ENCODE data around the gene OLR1. TPM values are rescaled to one million over a fixed set of nuclear protein-coding genes. Genes with fewer than 3 reads are reported as not detected.
A peak's percentile ranks its signal among the peaks of the same experiment; 100 is the strongest.

The OLR1 gene
- total RNA-seq, 1 experiment from 2014 or later = not detected

DNA sequence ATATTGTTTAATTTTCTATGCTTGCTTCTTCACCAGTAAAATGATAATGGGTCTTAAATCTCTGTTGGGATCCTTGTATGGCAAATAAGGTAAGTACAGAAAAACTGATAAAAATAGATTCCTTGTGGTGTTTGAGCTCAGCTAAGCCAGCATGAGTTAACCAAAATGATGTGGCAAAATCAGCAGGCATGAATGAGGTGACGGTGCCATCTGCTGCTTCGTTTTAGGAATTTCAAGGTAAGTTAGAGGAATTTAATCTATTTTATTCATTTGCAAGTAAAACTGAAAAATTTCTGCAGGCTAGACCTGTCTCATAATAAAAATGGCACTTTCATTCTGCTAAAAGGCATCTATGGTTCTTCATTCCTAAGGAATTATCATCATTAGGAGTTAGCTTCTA is 31.9 kb downstream of the OLR1 start:
- H3K4me3 Mint-ChIP-seq = no peak overlapping the region
- ATAC-seq (peak; percentile 50; the same call in 1 of the 2 replicates), DNase-seq (ENCODE audit: low spot score) (peak; percentile 42)
- no peaks in the 10 kb centered on the region for H3K9me3 Mint-ChIP-seq
- H3K4me1 Mint-ChIP-seq = peaks cover 5% of the 10 kb centered on the region
- TF ChIP-seq JUN (CRISPR knock-in tag; IDR thresholded peaks at IDR 0.05) = no peak
- TF ChIP-seq, protein P1, sequence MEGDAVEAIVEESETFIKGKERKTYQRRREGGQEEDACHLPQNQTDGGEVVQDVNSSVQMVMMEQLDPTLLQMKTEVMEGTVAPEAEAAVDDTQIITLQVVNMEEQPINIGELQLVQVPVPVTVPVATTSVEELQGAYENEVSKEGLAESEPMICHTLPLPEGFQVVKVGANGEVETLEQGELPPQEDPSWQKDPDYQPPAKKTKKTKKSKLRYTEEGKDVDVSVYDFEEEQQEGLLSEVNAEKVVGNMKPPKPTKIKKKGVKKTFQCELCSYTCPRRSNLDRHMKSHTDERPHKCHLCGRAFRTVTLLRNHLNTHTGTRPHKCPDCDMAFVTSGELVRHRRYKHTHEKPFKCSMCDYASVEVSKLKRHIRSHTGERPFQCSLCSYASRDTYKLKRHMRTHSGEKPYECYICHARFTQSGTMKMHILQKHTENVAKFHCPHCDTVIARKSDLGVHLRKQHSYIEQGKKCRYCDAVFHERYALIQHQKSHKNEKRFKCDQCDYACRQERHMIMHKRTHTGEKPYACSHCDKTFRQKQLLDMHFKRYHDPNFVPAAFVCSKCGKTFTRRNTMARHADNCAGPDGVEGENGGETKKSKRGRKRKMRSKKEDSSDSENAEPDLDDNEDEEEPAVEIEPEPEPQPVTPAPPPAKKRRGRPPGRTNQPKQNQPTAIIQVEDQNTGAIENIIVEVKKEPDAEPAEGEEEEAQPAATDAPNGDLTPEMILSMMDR (IDR thresholded peaks at IDR 0.05) = peak; percentile 37; the same call in 1 of the 2 replicates
- no peaks in the 10 kb centered on the region for H3K27me3 Mint-ChIP-seq (ENCODE audit: low read depth)
- ChIA-PET CTCF (interaction anchor here (0.7 to 2.4 kb wide), 21 partner anchors 9 to 397 kb away, joined by 3 to 21 read pairs (median 5); partner anchors contain the start of genes CLEC12B, CLEC1B and CLEC7A), POLR2A (no interaction called here)
- H3K27ac Mint-ChIP-seq = no peak overlapping the region
- H3K36me3 Mint-ChIP-seq = no peaks in the 10 kb centered on the region

DNA sequence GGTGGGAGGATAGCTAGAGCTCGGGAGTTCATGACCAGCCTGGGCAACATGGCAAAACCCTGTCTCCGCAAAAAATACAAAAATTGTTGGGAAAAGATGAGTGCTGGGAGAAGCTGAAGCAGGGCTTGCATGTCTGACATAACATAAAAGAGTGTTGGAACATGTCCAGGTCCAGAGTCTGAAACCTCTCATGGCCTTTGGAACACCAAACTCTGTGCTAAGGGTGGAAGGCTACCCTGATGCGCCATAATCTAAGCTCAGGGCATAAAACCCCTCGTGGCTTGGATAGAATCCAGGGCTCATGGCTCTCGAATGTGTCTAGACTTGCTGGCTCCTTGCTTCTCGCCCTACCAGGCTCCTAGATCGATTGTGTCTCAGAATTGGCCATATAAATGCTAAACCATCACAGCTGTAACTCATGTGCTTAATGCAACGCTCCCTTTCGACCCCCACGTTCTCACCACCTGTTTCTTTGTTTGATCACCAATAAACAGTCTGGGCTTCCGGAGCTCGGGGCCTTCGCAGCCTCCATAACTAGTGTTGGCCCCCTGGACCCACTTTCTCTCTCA is 35.2 kb downstream of the OLR1 start:
- Mint-ChIP-seq H3K4me1 (peaks cover 33% of the 10 kb centered on the region), H3K36me3 (no peaks in the 10 kb centered on the region), H3K27ac (no peak overlapping the region), H3K4me3 (no peak overlapping the region), H3K27me3 (ENCODE audit: low read depth) (no peaks in the 10 kb centered on the region), H3K9me3 (no peaks in the 10 kb centered on the region)
- DNase-seq (ENCODE audit: low spot score) (no peak), ATAC-seq (no peak)
- TF ChIP-seq ZNF317 (CRISPR knock-in tag; IDR thresholded peaks at IDR 0.05; ENCODE audit: borderline replicate concordance, low read depth) = no peak
- no peak for TF ChIP-seq ESRRA (CRISPR knock-in tag; IDR thresholded peaks at IDR 0.05; ENCODE audit: borderline replicate concordance)
- TF ChIP-seq, protein P2, sequence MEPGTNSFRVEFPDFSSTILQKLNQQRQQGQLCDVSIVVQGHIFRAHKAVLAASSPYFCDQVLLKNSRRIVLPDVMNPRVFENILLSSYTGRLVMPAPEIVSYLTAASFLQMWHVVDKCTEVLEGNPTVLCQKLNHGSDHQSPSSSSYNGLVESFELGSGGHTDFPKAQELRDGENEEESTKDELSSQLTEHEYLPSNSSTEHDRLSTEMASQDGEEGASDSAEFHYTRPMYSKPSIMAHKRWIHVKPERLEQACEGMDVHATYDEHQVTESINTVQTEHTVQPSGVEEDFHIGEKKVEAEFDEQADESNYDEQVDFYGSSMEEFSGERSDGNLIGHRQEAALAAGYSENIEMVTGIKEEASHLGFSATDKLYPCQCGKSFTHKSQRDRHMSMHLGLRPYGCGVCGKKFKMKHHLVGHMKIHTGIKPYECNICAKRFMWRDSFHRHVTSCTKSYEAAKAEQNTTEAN (CRISPR knock-in tag; IDR thresholded peaks at IDR 0.05) = no peak
- no peak for TF ChIP-seq CREB1 (CRISPR knock-in tag; IDR thresholded peaks at IDR 0.05)
- no peak for TF ChIP-seq ZNF219 (CRISPR knock-in tag; IDR thresholded peaks at IDR 0.05; ENCODE audit: borderline replicate concordance)
- TF ChIP-seq NR1H2 (CRISPR knock-in tag; IDR thresholded peaks at IDR 0.05) = no peak
- TF ChIP-seq, protein P3, sequence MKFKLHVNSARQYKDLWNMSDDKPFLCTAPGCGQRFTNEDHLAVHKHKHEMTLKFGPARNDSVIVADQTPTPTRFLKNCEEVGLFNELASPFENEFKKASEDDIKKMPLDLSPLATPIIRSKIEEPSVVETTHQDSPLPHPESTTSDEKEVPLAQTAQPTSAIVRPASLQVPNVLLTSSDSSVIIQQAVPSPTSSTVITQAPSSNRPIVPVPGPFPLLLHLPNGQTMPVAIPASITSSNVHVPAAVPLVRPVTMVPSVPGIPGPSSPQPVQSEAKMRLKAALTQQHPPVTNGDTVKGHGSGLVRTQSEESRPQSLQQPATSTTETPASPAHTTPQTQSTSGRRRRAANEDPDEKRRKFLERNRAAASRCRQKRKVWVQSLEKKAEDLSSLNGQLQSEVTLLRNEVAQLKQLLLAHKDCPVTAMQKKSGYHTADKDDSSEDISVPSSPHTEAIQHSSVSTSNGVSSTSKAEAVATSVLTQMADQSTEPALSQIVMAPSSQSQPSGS (CRISPR knock-in tag; IDR thresholded peaks at IDR 0.05; ENCODE audit: borderline replicate concordance, low read depth) = no peak
- TF ChIP-seq, protein P4, sequence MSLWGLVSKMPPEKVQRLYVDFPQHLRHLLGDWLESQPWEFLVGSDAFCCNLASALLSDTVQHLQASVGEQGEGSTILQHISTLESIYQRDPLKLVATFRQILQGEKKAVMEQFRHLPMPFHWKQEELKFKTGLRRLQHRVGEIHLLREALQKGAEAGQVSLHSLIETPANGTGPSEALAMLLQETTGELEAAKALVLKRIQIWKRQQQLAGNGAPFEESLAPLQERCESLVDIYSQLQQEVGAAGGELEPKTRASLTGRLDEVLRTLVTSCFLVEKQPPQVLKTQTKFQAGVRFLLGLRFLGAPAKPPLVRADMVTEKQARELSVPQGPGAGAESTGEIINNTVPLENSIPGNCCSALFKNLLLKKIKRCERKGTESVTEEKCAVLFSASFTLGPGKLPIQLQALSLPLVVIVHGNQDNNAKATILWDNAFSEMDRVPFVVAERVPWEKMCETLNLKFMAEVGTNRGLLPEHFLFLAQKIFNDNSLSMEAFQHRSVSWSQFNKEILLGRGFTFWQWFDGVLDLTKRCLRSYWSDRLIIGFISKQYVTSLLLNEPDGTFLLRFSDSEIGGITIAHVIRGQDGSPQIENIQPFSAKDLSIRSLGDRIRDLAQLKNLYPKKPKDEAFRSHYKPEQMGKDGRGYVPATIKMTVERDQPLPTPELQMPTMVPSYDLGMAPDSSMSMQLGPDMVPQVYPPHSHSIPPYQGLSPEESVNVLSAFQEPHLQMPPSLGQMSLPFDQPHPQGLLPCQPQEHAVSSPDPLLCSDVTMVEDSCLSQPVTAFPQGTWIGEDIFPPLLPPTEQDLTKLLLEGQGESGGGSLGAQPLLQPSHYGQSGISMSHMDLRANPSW (CRISPR knock-in tag; conservative IDR thresholded peaks at IDR 0.05; ENCODE audit: low read depth) = no peak
- TF ChIP-seq RORB (CRISPR knock-in tag; IDR thresholded peaks at IDR 0.05) = no peak
- TF ChIP-seq, protein P5, sequence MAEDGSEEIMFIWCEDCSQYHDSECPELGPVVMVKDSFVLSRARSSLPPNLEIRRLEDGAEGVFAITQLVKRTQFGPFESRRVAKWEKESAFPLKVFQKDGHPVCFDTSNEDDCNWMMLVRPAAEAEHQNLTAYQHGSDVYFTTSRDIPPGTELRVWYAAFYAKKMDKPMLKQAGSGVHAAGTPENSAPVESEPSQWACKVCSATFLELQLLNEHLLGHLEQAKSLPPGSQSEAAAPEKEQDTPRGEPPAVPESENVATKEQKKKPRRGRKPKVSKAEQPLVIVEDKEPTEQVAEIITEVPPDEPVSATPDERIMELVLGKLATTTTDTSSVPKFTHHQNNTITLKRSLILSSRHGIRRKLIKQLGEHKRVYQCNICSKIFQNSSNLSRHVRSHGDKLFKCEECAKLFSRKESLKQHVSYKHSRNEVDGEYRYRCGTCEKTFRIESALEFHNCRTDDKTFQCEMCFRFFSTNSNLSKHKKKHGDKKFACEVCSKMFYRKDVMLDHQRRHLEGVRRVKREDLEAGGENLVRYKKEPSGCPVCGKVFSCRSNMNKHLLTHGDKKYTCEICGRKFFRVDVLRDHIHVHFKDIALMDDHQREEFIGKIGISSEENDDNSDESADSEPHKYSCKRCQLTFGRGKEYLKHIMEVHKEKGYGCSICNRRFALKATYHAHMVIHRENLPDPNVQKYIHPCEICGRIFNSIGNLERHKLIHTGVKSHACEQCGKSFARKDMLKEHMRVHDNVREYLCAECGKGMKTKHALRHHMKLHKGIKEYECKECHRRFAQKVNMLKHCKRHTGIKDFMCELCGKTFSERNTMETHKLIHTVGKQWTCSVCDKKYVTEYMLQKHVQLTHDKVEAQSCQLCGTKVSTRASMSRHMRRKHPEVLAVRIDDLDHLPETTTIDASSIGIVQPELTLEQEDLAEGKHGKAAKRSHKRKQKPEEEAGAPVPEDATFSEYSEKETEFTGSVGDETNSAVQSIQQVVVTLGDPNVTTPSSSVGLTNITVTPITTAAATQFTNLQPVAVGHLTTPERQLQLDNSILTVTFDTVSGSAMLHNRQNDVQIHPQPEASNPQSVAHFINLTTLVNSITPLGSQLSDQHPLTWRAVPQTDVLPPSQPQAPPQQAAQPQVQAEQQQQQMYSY (CRISPR knock-in tag; IDR thresholded peaks at IDR 0.05) = no peak
- TF ChIP-seq EMX1 (CRISPR knock-in tag; IDR thresholded peaks at IDR 0.05) = no peak
- no peak for TF ChIP-seq MYBL2 (CRISPR knock-in tag; IDR thresholded peaks at IDR 0.05)
- TF ChIP-seq GABPB1 (CRISPR knock-in tag; IDR thresholded peaks at IDR 0.05) = no peak
- no peak for TF ChIP-seq HMGA2 (CRISPR knock-in tag; IDR thresholded peaks at IDR 0.05)
- no peak for TF ChIP-seq ATF1 (CRISPR knock-in tag; IDR thresholded peaks at IDR 0.05)
- TF ChIP-seq ZBTB21 (CRISPR knock-in tag; IDR thresholded peaks at IDR 0.05; ENCODE audit: borderline replicate concordance) = no peak
- no peak for TF ChIP-seq OVOL2 (CRISPR knock-in tag; IDR thresholded peaks at IDR 0.05; ENCODE audit: borderline replicate concordance)
- TF ChIP-seq ZNF396 (CRISPR knock-in tag; IDR thresholded peaks at IDR 0.05; ENCODE audit: borderline replicate concordance) = no peak
- TF ChIP-seq RELA (CRISPR knock-in tag; IDR thresholded peaks at IDR 0.05; ENCODE audit: borderline replicate concordance) = no peak
- TF ChIP-seq JAZF1 (CRISPR knock-in tag; IDR thresholded peaks at IDR 0.05) = no peak
- CTCF ChIA-PET = interaction anchor here (0.9 to 1.8 kb wide), 3 partner anchors 127 to 394 kb away, joined by 3 to 8 read pairs (median 3); partner anchors contain the start of gene CLEC12B
- POLR2A ChIA-PET = no interaction called here
